Activated CD8-positive, alpha-beta memory T cell treated with anti-CD3 and anti-CD28 coated beads, Interleukin-2, amount 50 U/mL, for 24 hours (primary cell): ENCODE results near the gene OTOA.
"Not testable (repeated sequence)": the region's sequence is repeated elsewhere in the genome, so short reads cannot be mapped to it uniquely, and the experiment has no call there.

Experiments
- DNase-seq: peaks from one replicate; pipeline ENCODE4 v3.0.0-alpha.2; 2020; ENCODE audit errors: extremely low read depth

OTOA gene

DNA sequence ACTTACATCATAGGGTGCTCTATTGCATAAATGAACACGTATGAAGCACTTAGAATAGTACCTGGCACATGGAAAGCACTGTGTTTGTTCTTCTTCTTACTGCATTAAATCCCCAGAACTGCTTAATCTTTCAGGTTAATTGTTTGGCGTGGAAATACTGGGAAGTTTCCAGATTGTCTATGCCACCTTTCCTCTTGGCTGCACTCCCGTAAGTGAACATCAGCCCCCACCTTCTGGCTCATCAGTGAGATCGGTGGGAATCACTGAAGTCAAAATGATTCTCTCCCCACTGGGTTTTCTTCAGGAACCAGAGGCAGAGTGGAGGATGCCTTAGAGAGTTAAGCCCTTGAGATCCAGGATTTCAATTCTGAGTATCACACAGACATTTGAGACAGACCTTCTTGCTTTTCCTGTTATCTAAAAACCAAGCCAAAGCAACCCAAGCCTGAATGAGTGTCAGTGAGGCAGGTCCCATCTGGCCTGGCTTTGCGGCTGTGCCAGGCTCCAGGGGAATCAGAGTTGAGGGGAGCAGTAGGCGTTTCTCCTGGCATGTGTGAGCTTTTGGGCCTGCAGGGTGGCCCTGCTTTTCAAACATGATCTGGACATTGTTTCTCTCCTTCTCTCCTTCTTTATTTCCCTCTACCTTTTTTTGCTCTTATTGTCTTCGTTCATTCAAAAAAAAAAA is 59.1 kb downstream of the OTOA start:
- no peak for DNase-seq

DNA sequence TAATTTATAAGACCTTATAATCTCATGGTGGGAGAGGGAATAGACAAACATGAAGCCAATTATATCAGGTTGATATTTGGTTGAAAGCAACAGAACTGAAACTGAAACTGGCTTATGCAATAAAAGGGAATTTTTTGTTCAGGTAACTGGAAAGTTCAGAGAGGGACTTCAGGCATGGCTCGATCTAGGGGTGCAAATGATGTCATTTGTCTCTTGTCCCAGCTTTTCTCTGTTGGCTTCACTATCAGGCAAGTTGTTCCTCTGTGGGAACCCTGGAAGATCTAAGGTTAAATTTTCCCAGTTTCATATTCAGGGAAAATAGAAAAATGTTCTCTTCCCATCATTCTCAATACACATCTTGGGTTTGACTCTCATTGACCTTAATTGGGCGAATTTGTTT is 59.8 kb downstream of the OTOA start:
- DNase-seq, result no peak

- DNase-seq, result no peak
These were observed 63.6 kb downstream of the OTOA start for GRCh38 chr16:21727344-21727743.

GRCh38 chr16:21731233-21731632 is 67.5 kb downstream of the OTOA start:
- DNase-seq, result not testable (repeated sequence)

GRCh38 chr16:21740637-21741036 is 76.9 kb downstream of the OTOA start:
- DNase-seq, result not testable (repeated sequence)

DNA sequence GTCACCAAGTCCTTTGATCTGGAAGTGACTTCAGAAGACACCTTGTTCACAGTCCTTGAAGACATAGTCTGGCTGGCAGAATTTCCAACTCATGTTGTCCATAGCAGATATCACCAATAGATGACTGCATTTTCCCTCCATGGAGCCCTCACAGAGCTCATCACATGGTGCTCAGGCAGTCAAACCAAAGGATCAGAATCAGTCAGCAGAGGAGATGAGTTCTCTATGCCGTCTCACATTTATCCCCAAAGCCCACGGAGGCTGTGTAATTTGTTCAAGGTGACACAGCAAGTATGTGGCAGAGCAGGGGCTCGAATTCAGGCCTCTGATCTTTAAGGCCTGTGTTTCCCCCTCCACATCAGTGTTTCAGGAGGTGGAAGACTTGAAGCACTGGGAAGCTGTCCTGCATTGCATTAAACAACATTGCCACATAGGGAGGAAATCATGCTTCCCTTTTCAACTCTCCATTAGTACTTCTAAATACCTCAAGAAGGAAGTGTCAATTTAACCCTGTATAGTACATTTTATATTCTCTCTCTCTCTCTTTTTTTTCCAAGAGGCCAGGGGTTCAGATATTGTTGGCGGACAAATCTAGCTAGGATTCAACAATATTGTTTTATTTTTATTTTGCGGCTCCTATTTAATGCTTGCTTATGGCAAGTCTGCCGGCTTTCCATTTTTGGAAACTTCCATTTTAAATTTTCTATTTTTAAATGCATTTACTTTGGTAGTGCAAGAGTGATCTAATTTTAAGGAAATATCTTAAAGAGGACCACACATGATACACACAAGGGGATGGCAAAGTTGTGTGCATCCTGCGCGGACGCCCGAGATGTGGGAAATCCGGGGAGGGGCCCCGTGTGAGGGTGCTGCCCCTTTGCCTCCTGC is 92.7 kb downstream of the OTOA start:
- not testable (repeated sequence) for DNase-seq

GRCh38 chr16:21757080-21757671 is 93.4 kb downstream of the OTOA start:
- DNase-seq, result not testable (repeated sequence)

DNA sequence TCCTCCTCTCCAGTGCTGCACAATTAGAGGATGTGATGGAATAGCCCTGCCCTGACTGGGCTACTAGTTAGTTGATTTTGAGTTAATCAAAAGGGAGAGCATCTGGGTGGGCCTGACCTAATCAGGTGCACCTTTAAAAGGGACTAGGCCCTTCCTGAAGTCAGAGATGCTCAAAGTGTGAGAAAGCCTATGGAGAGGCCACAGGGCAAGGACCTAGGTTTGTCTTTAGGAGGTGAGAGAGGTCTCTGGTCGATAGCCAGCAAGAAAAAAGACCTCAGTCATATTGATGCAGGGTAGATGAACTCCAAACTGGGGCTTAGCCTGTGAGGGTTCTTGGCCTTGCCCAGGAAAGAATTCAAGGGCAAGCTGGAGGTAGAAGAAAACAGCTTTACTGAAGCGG is 104.5 kb downstream of the OTOA start:
- DNase-seq, result not testable (repeated sequence)

DNA sequence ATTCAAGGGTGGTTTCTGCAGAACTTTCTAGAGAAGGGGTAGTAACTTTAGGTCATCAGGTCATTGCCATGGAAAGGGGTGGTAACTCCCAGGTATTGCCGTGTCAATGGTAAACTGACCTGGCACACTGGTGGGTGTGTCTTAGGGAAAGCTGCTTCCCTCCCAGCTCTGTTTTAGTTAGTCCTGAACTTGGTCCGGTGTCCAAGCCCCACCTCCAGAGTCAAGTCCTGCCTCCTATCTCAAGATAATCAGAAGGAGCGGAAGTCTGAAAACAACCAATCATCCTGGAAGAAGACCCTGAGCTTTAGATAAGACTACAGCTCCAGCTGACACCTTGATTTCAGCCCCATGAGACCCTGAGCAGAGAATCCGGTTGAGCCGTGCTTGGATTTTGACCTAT is 105.0 kb downstream of the OTOA start:
- not testable (repeated sequence) for DNase-seq

- DNase-seq, result not testable (repeated sequence)
These were observed 105.5 kb downstream of the OTOA start for GRCh38 chr16:21769284-21769683.

GRCh38 chr16:21770584-21770983 is 106.8 kb downstream of the OTOA start:
- DNase-seq, result not testable (repeated sequence)

- DNase-seq, result not testable (repeated sequence)
These were observed 108.9 kb downstream of the OTOA start for GRCh38 chr16:21772547-21773206.

- DNase-seq, result not testable (repeated sequence)
These were observed 109.4 kb downstream of the OTOA start for GRCh38 chr16:21773207-21773553.

DNA sequence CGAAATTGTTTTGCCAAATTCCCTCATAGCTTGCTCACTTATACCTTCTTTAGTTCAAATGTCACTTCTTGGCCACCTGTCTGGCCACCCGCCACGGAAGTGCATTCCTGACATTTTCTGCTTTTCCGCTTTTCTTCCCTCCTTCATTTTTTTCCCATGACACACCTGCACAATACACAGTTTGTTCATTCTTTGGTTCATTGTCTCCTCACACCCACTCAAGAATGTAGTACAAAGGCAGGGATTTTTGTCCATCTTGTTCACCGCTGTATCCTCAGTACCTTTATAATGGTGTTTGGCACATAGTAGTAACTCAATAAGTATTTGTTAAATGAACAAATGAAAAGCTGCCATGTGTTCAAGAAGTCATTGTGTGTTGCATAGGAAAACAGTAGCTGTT is 116.8 kb downstream of the OTOA start:
- DNase-seq, result not testable (repeated sequence)

DNA sequence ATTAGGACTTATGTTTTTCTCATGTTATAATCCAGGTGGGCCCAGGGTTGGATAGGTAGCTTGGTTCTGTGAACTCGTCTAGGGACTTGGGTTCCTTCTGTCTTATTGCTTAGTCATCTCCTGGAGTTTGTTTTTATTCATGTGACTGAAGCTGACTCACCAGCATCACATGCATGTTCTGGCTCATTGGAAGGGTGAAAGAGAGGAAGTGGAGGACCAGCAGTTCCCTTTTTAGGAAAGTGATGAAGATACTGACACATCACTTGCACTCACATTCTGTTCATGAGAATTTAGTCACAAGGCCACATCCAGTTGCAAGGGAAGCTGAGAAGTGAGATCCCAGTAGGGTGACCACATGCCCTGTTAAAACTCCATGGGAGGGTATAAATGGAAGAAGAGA is 126.7 kb downstream of the OTOA start:
- DNase-seq, result not testable (repeated sequence)

DNA sequence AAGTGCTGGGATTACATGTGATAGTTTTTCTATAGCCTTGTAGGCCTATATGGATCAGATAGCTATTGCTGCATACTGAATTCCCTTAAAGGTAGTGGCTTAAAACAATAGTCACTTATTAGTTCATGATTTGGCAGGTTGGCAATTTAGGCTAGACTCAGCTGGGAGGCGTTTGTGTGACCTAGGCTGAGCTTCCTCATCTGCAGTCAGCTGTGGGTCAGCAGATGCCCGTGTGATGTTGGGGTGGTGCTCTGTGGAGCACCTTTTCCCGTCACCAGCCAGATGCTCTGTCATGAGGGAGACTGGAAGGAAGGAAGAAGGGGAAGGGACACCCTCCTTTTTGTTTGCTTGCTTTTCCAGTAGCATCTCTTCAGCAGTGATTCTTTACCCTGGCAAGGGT is 129.5 kb downstream of the OTOA start:
- not testable (repeated sequence) for DNase-seq

- not testable (repeated sequence) for DNase-seq
These were observed 134.8 kb downstream of the OTOA start for GRCh38 chr16:21798601-21799000.

- not testable (repeated sequence) for DNase-seq
These were observed 138.0 kb downstream of the OTOA start for GRCh38 chr16:21801538-21802374.

DNA sequence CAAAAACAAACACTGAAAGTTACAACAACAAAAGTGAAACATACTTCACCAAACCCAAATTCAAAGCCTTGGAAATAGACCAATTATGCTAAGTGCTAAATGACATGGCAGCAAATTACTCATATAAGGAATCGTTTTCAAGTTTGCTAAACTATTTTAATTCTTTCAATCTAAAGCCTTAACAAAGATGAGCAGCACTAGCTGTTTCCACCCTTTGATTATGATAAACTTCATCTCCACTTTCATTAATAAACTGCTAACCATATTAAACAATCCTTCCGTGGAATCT is 138.6 kb downstream of the OTOA start:
- not testable (repeated sequence) for DNase-seq
